ENCODE data around the gene PSORS1C2. TPM values are rescaled to one million over a fixed set of nuclear protein-coding genes. Genes with fewer than 3 reads are reported as not detected.
A peak's percentile ranks its signal among the peaks of the same experiment; 100 is the strongest.

The PSORS1C2 gene
- total RNA-seq, 4 donors from 2014 or later, result 0.91 TPM; not detected in 3

DNA sequence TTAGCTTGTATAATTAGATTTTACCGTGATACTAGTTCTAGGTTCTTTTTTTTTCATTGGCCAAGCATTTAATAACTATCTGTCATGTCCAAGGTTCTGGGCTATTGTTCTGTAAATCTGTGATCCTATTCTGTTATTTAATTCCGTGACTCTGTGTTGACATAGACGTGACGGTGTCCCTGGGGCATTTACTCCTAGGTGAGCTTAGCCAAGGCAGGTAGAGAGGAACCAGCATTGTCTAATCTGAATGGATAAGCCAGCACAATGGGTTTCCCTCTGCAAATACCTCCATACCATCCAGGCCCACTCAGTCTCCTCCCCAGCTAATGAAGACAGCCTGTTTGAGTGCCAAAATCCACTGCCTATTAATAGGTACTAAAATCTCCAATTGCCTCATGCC, 9.7 kb downstream of the PSORS1C2 start:
- Histone ChIP-seq H3K27me3 (peaks cover 0 to 3% (median 0%) of the 10 kb centered on the region in 4 donors), H3K9me3 (no peaks in the 10 kb centered on the region), H3K27ac (no peak overlapping the region), H3K4me1 (peaks cover 4 to 53% (median 17%) of the 10 kb centered on the region in 3 donors), H3K36me3 (no peaks in the 10 kb centered on the region), H3K4me3 (no peak overlapping the region)
- intact Hi-C loops (cut with DNase I), result no loop called here
- DNase-seq, result no peak
- TF ChIP-seq, protein P1, sequence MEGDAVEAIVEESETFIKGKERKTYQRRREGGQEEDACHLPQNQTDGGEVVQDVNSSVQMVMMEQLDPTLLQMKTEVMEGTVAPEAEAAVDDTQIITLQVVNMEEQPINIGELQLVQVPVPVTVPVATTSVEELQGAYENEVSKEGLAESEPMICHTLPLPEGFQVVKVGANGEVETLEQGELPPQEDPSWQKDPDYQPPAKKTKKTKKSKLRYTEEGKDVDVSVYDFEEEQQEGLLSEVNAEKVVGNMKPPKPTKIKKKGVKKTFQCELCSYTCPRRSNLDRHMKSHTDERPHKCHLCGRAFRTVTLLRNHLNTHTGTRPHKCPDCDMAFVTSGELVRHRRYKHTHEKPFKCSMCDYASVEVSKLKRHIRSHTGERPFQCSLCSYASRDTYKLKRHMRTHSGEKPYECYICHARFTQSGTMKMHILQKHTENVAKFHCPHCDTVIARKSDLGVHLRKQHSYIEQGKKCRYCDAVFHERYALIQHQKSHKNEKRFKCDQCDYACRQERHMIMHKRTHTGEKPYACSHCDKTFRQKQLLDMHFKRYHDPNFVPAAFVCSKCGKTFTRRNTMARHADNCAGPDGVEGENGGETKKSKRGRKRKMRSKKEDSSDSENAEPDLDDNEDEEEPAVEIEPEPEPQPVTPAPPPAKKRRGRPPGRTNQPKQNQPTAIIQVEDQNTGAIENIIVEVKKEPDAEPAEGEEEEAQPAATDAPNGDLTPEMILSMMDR (IDR thresholded peaks at IDR 0.05), result no peak
- TF ChIP-seq POLR2A (IDR thresholded peaks at IDR 0.05), result no peak
- 39 to 58% methylated on average over 4 of the region's 4 CpGs for WGBS, 2 donors

DNA sequence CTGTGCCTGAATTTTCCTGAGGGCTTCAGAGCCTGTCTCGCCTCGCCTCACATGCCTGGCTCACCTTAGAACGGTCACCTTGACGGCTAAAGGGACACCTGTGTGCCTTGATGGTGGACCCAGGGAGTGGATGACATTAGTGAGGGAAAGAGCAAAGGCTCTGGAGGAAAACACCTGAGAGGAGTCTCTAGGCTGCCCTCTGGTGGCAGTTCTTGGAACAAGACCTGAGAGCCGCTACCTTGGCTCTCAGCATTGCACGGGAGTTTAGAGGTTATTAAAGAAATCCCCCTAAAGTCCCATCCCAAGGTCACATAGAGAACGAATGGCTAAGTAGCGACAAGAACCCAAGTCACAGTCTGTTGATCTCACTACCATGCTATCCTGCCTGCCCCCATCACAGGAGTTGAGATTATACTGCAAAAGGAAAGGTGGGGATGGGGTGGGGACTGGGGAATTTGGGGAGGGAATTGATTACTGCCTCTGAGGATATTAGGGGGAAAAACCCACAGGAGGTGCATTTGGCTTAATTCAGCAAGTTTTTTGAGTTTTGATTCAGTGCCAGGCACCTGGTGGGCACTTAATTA, 10.7 kb downstream of the PSORS1C2 start:
- Histone ChIP-seq H3K4me3 (no peak overlapping the region), H3K27me3 (peaks cover 0 to 3% (median 0%) of the 10 kb centered on the region in 4 donors), H3K4me1 (peaks cover 4 to 61% (median 17%) of the 10 kb centered on the region in 3 donors), H3K27ac (no peak overlapping the region), H3K36me3 (no peaks in the 10 kb centered on the region), H3K9me3 (no peaks in the 10 kb centered on the region)
- 3 to 8% methylated on average over 3 to 8 of the region's 8 CpGs for WGBS, 2 donors
- no peak for DNase-seq
- intact Hi-C loops (cut with DNase I), result no loop called here
- TF ChIP-seq POLR2A (IDR thresholded peaks at IDR 0.05), result no peak
- TF ChIP-seq, protein P1 (IDR thresholded peaks at IDR 0.05), result peak; percentile 63 to 87 (median 77)

DNA sequence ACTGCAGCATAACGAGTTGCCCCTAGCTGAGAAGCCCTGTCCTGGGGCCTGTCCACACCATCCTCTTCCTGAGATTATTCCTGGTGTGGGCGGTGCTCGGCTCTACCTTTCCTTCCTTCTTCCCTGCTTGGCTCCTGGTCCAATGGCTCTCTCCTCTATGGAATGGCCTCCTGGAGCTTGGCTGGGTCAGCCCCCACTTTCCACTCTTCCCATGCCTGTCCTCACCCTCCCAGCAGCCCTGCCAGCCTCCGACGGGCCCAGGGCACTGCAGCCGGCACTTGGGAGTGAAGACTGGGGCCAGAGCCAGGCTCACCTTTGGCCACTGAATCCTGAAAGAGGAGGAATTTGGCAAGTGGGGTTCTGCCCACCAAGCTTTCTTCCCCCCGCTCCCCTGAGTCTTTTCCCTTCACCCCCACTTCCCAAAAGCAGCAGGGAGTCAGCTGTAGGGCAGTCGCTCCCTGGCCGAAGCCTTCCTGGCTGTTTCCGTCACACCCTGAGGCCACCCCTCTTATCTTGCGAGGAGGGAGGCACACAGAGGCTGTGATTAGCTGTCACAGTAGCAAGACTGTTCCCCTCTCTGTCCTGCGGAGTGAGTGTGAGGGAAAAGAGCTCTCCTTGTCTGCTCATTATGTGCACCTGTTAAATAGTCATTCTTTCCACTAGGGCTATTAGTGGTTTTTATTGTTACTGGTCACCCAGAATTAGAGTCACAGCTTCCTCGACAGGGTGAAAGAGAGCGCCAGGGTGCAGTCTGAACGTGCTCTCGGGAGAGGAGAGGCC, 12.3 kb downstream of the PSORS1C2 start:
- no peak for TF ChIP-seq POLR2A (IDR thresholded peaks at IDR 0.05)
- TF ChIP-seq, protein P1 (IDR thresholded peaks at IDR 0.05), result no peak
- 58 to 64% methylated on average over 14 of the region's 16 CpGs for WGBS, 2 donors
- no peaks in the 10 kb centered on the region for H3K36me3 ChIP-seq
- H3K27me3 ChIP-seq, result peaks cover 0 to 3% (median 0%) of the 10 kb centered on the region in 4 donors
- H3K9me3 ChIP-seq, result no peaks in the 10 kb centered on the region
- H3K4me3 ChIP-seq, result no peak overlapping the region
- peaks cover 4 to 73% (median 23%) of the 10 kb centered on the region in 3 donors for H3K4me1 ChIP-seq
- intact Hi-C loops (cut with DNase I), result no loop called here
- no peak for DNase-seq
- H3K27ac ChIP-seq, result peak overlapping the region in 2 of 4 donors; percentile 5 to 57

GRCh38 chr6:31125586-31126363, 13.1 kb downstream of the PSORS1C2 start:
- 36 to 49% methylated on average over 6 to 9 of the region's 12 CpGs for WGBS, 2 donors
- Histone ChIP-seq H3K27me3 (peaks cover 0 to 3% (median 0%) of the 10 kb centered on the region in 4 donors), H3K36me3 (no peaks in the 10 kb centered on the region), H3K9me3 (no peaks in the 10 kb centered on the region), H3K4me3 (no peak overlapping the region), H3K4me1 (peaks cover 4 to 73% (median 23%) of the 10 kb centered on the region in 3 donors), H3K27ac (peak overlapping the region in 3 of 4 donors; percentile 21 to 57 (median 28))
- intact Hi-C loops (cut with DNase I), result no loop called here
- no peak for DNase-seq
- no peak for TF ChIP-seq POLR2A (IDR thresholded peaks at IDR 0.05)
- TF ChIP-seq, protein P1 (IDR thresholded peaks at IDR 0.05), result no peak
